Measurements from ENCODE around the gene TKFC.
"Not testable (repeated sequence)": the region's sequence is repeated elsewhere in the genome, so short reads cannot be mapped to it uniquely, and the experiment has no call there.

TKFC gene

DNA sequence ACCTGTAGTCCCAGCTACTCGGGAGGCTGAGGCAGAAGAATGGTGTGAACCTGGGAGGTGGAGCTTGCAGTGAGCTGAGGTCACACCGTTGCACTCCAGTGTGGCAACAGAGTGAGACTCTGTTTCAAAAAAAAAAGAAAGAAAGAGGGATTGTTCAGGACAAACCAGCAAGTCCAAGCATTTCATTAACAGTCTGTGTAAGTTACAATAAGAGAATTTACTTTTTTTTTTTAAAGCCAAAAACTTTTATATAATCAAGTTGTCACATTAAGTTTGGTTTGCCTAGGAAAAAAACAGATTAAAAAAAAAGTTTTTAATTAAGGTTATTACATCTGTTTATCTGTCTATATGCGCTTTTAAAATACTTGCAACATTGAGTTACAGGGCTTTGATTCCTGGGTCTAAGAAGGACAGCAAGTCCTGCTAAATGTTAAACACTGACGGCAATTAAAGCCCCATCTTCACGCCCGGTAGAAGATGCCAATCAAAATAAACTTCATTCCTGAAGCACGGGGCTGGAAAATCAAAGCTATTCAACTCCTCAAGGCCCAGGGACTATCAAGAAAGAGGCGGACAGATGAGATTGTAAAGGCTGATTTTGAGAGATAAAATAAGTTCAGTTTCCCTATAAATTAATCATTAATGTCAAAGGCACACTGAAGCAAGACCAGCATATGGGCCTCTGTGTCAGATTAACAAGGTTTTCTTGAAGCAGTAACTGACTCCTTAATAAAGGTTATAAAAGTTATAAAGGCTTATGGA lies 39.8 kb downstream of the TKFC start:
- no peak for DNase-seq (ENCODE audit: low read depth)
- TF ChIP-seq, protein P1, sequence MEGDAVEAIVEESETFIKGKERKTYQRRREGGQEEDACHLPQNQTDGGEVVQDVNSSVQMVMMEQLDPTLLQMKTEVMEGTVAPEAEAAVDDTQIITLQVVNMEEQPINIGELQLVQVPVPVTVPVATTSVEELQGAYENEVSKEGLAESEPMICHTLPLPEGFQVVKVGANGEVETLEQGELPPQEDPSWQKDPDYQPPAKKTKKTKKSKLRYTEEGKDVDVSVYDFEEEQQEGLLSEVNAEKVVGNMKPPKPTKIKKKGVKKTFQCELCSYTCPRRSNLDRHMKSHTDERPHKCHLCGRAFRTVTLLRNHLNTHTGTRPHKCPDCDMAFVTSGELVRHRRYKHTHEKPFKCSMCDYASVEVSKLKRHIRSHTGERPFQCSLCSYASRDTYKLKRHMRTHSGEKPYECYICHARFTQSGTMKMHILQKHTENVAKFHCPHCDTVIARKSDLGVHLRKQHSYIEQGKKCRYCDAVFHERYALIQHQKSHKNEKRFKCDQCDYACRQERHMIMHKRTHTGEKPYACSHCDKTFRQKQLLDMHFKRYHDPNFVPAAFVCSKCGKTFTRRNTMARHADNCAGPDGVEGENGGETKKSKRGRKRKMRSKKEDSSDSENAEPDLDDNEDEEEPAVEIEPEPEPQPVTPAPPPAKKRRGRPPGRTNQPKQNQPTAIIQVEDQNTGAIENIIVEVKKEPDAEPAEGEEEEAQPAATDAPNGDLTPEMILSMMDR (IDR thresholded peaks at IDR 0.05; ENCODE audit: control insufficient read depth, extremely low read depth, insufficient read depth) = no peak
- no peak overlapping the region for H3K4me3 ChIP-seq (ENCODE audit: low read depth, low read length)

DNA sequence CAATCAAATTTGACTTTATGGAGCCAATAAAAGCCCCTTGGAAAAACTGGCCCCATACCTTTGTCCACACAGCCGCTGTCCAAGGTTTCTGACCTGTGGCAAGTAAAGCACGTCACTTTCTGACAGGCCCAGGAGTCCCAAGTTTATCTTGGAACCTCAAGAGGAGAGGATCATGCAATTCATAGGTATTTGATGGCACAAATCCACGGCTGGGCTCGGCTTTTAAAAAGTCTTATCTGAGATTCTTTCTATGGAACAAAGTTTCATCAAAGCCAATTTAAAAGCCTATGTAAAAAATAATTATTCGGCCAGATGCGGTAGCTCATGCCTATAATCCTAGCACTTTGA lies 42.7 kb downstream of the TKFC start:
- no peak overlapping the region for H3K4me3 ChIP-seq (ENCODE audit: low read depth, low read length)
- TF ChIP-seq, protein P1 (IDR thresholded peaks at IDR 0.05; ENCODE audit: control insufficient read depth, extremely low read depth, insufficient read depth) = no peak
- peak; percentile 94 for DNase-seq (ENCODE audit: low read depth)

- DNase-seq (ENCODE audit: low read depth) = no peak
- H3K4me3 ChIP-seq (ENCODE audit: low read depth, low read length) = no peak overlapping the region
- TF ChIP-seq, protein P1 (IDR thresholded peaks at IDR 0.05; ENCODE audit: control insufficient read depth, extremely low read depth, insufficient read depth) = no peak
These were observed 44.6 kb downstream of the TKFC start for GRCh38 chr11:61377461-61378160.

DNA sequence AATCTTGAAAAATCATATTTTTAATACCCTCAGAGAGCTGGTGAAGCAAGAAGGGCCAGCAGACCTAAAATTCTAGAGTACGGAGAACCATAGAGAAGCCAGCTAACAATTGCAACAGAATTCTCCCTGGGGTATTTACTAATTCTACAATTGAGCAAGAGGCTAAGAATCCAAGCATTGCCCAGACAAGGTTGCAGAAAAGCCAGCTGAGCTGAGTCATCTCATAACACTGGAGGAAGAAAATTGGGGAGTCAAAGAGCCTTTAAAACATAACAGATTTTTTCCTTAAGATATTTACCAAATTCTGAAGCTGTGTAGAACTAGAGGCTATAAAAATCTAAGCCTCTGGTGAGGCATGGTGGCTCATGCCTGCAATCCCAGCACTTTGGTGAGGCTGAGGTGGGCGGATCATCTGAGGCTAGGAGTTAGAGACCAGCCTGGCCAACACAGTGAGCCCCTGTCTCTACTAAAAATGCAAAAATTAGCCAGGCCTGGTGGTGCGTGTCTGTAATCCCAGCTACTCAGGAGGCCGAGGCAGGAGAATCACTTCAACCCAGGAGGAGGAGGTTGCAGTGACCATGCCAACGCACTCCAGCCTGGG lies 45.8 kb downstream of the TKFC start:
- H3K4me3 ChIP-seq (ENCODE audit: low read depth, low read length) = no peak overlapping the region
- TF ChIP-seq, protein P1 (IDR thresholded peaks at IDR 0.05; ENCODE audit: control insufficient read depth, extremely low read depth, insufficient read depth) = no peak
- no peak for DNase-seq (ENCODE audit: low read depth)

- TF ChIP-seq, protein P1 (IDR thresholded peaks at IDR 0.05; ENCODE audit: control insufficient read depth, extremely low read depth, insufficient read depth) = no peak
- no peak overlapping the region for H3K4me3 ChIP-seq (ENCODE audit: low read depth, low read length)
- no peak for DNase-seq (ENCODE audit: low read depth)
These were observed 47.9 kb downstream of the TKFC start for GRCh38 chr11:61380884-61381283.

DNA sequence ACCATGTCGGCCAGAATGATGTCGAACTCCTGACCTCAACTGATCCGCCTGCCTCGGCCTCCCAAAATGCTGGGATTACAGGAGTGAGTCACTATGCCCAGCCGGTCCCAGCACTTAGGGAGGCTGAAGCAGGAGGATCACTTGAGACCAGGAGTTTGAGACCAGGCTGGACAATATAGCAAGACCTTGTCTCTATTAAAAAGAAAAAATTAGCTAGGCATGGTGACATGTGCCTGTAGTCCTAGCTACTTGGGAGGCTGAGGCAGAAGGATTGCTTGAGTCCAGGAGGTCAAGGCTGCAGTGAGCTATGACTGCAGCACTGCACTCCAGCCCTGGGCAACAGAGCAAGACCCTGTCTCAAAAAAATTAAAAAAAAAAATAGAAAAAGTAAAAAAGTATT lies 50.8 kb downstream of the TKFC start:
- not testable (repeated sequence) for H3K4me3 ChIP-seq (ENCODE audit: low read depth, low read length); DNase-seq (ENCODE audit: low read depth)

Data from LNCaP clone FGC (cell line).